ENCODE data around the gene TSSK3. TPM values are rescaled to one million over a fixed set of nuclear protein-coding genes. Genes with fewer than 3 reads are reported as not detected.
"Not testable (repeated sequence)": the region's sequence is repeated elsewhere in the genome, so short reads cannot be mapped to it uniquely, and the experiment has no call there.

The TSSK3 gene
- polyA plus RNA-seq, 2 donors = 0.15 to 0.53 TPM

- Histone ChIP-seq H3K9me3 (ENCODE audit: control insufficient read depth in 2 of 2, insufficient read depth in 1 of 2, low read depth in 1 of 2, low read length in 1 of 2) (no peaks in the 10 kb centered on the region), H3K4me3 (ENCODE audit: low read depth in 1 of 2, low read length in 2 of 2) (peak within 1 kb of the TSS; percentile 98)
- 0 to 1% methylated on average over 48 of the region's 48 CpGs for WGBS, 2 donors
These were observed 32.0 kb downstream of the TSSK3 start, which contains the start of gene BSDC1 for GRCh38 chr1:32394141-32394889. BSDC1 (minus strand) TSS chr1:32394441; CDS start chr1:32394414, 27 bp downstream.

GRCh38 chr1:32394890-32395432 is 32.6 kb downstream of the TSSK3 start:
- H3K27ac ChIP-seq (ENCODE audit: low read depth in 2 of 2, low read length in 1 of 2) = peak overlapping the region; percentile 95 to 99
- WGBS, 2 donors = 1 to 5% methylated on average over 14 of the region's 14 CpGs

More at GRCh38 chr1:32394141-32394889, 32.0 kb downstream of the TSSK3 start, which contains the start of gene BSDC1:
- Histone ChIP-seq H3K4me1 (ENCODE audit: control insufficient read depth in 2 of 2, insufficient read depth in 2 of 2, low read length in 1 of 2) (peaks cover 0 to 4% of the 10 kb centered on the region in 2 donors), H3K27me3 (ENCODE audit: control insufficient read depth in 1 of 2, insufficient read depth in 2 of 2, low read length in 2 of 2) (no peaks in the 10 kb centered on the region), H3K36me3 (ENCODE audit: control insufficient read depth in 2 of 2, insufficient read depth in 2 of 2, low read length in 1 of 2) (peaks cover 0 to 6% of the 10 kb centered on the region in 2 donors), H3K27ac (ENCODE audit: low read depth in 2 of 2, low read length in 1 of 2) (peak within 1 kb of the TSS; percentile 95 to 99)

GRCh38 chr1:32396524-32396923 is 34.2 kb downstream of the TSSK3 start:
- H3K4me1 ChIP-seq (ENCODE audit: control insufficient read depth in 2 of 2, insufficient read depth in 2 of 2, low read length in 1 of 2); H3K36me3 ChIP-seq (ENCODE audit: control insufficient read depth in 2 of 2, insufficient read depth in 2 of 2, low read length in 1 of 2); H3K4me3 ChIP-seq (ENCODE audit: low read depth in 1 of 2, low read length in 2 of 2); H3K9me3 ChIP-seq (ENCODE audit: control insufficient read depth in 2 of 2, insufficient read depth in 1 of 2, low read depth in 1 of 2, low read length in 1 of 2); H3K27me3 ChIP-seq (ENCODE audit: control insufficient read depth in 1 of 2, insufficient read depth in 2 of 2, low read length in 2 of 2); H3K27ac ChIP-seq (ENCODE audit: low read depth in 2 of 2, low read length in 1 of 2): not testable (repeated sequence)
- WGBS, 2 donors = 87% methylated on average over 5 of the region's 5 CpGs

More at GRCh38 chr1:32394890-32395432, 32.6 kb downstream of the TSSK3 start:
- Histone ChIP-seq H3K27me3 (ENCODE audit: control insufficient read depth in 1 of 2, insufficient read depth in 2 of 2, low read length in 2 of 2) (no peaks in the 10 kb centered on the region), H3K4me1 (ENCODE audit: control insufficient read depth in 2 of 2, insufficient read depth in 2 of 2, low read length in 1 of 2) (peaks cover 0 to 4% of the 10 kb centered on the region in 2 donors), H3K4me3 (ENCODE audit: low read depth in 1 of 2, low read length in 2 of 2) (peak overlapping the region; percentile 98), H3K9me3 (ENCODE audit: control insufficient read depth in 2 of 2, insufficient read depth in 1 of 2, low read depth in 1 of 2, low read length in 1 of 2) (no peaks in the 10 kb centered on the region), H3K36me3 (ENCODE audit: control insufficient read depth in 2 of 2, insufficient read depth in 2 of 2, low read length in 1 of 2) (peaks cover 0 to 4% of the 10 kb centered on the region in 2 donors)

- no peak overlapping the region for H3K27ac ChIP-seq (ENCODE audit: low read depth in 2 of 2, low read length in 1 of 2)
- H3K4me1 ChIP-seq (ENCODE audit: control insufficient read depth in 2 of 2, insufficient read depth in 2 of 2, low read length in 1 of 2) = peaks cover 0 to under 1% of the 10 kb centered on the region in 2 donors
- 68 to 70% methylated on average over 2 of the region's 2 CpGs for whole genome bisulfite sequencing, 2 donors
- no peaks in the 10 kb centered on the region for H3K27me3 ChIP-seq (ENCODE audit: control insufficient read depth in 1 of 2, insufficient read depth in 2 of 2, low read length in 2 of 2)
- no peaks in the 10 kb centered on the region for H3K36me3 ChIP-seq (ENCODE audit: control insufficient read depth in 2 of 2, insufficient read depth in 2 of 2, low read length in 1 of 2)
- no peaks in the 10 kb centered on the region for H3K9me3 ChIP-seq (ENCODE audit: control insufficient read depth in 2 of 2, insufficient read depth in 1 of 2, low read depth in 1 of 2, low read length in 1 of 2)
- H3K4me3 ChIP-seq (ENCODE audit: low read depth in 1 of 2, low read length in 2 of 2) = no peak overlapping the region
These were observed 36.1 kb downstream of the TSSK3 start for GRCh38 chr1:32398401-32398800.

GRCh38 chr1:32399843-32400242 is 37.5 kb downstream of the TSSK3 start:
- Histone ChIP-seq H3K4me1 (ENCODE audit: control insufficient read depth in 2 of 2, insufficient read depth in 2 of 2, low read length in 1 of 2) (no peaks in the 10 kb centered on the region), H3K27ac (ENCODE audit: low read depth in 2 of 2, low read length in 1 of 2) (no peak overlapping the region), H3K36me3 (ENCODE audit: control insufficient read depth in 2 of 2, insufficient read depth in 2 of 2, low read length in 1 of 2) (no peaks in the 10 kb centered on the region), H3K9me3 (ENCODE audit: control insufficient read depth in 2 of 2, insufficient read depth in 1 of 2, low read depth in 1 of 2, low read length in 1 of 2) (no peaks in the 10 kb centered on the region), H3K27me3 (ENCODE audit: control insufficient read depth in 1 of 2, insufficient read depth in 2 of 2, low read length in 2 of 2) (no peaks in the 10 kb centered on the region), H3K4me3 (ENCODE audit: low read depth in 1 of 2, low read length in 2 of 2) (no peak overlapping the region)
- 76 to 81% methylated on average over 4 of the region's 4 CpGs for WGBS, 2 donors

GRCh38 chr1:32400876-32401631 is 38.7 kb downstream of the TSSK3 start:
- WGBS, 2 donors = 30 to 32% methylated on average over 13 of the region's 13 CpGs
- Histone ChIP-seq H3K27me3 (ENCODE audit: control insufficient read depth in 1 of 2, insufficient read depth in 2 of 2, low read length in 2 of 2) (no peaks in the 10 kb centered on the region), H3K4me1 (ENCODE audit: control insufficient read depth in 2 of 2, insufficient read depth in 2 of 2, low read length in 1 of 2) (no peaks in the 10 kb centered on the region), H3K9me3 (ENCODE audit: control insufficient read depth in 2 of 2, insufficient read depth in 1 of 2, low read depth in 1 of 2, low read length in 1 of 2) (no peaks in the 10 kb centered on the region), H3K36me3 (ENCODE audit: control insufficient read depth in 2 of 2, insufficient read depth in 2 of 2, low read length in 1 of 2) (no peaks in the 10 kb centered on the region), H3K4me3 (ENCODE audit: low read depth in 1 of 2, low read length in 2 of 2) (no peak overlapping the region), H3K27ac (ENCODE audit: low read depth in 2 of 2, low read length in 1 of 2) (peak overlapping the region; percentile 11 to 52)

GRCh38 chr1:32404946-32405345 is 42.6 kb downstream of the TSSK3 start:
- Histone ChIP-seq H3K4me1 (ENCODE audit: control insufficient read depth in 2 of 2, insufficient read depth in 2 of 2, low read length in 1 of 2) (no peaks in the 10 kb centered on the region), H3K27ac (ENCODE audit: low read depth in 2 of 2, low read length in 1 of 2) (no peak overlapping the region), H3K9me3 (ENCODE audit: control insufficient read depth in 2 of 2, insufficient read depth in 1 of 2, low read depth in 1 of 2, low read length in 1 of 2) (no peaks in the 10 kb centered on the region), H3K36me3 (ENCODE audit: control insufficient read depth in 2 of 2, insufficient read depth in 2 of 2, low read length in 1 of 2) (no peaks in the 10 kb centered on the region), H3K27me3 (ENCODE audit: control insufficient read depth in 1 of 2, insufficient read depth in 2 of 2, low read length in 2 of 2) (no peaks in the 10 kb centered on the region), H3K4me3 (ENCODE audit: low read depth in 1 of 2, low read length in 2 of 2) (no peak overlapping the region)
- 39 to 45% methylated on average over 2 of the region's 2 CpGs for WGBS, 2 donors

- H3K4me3 ChIP-seq (ENCODE audit: low read depth in 1 of 2, low read length in 2 of 2) = no peak overlapping the region
- H3K27ac ChIP-seq (ENCODE audit: low read depth in 2 of 2, low read length in 1 of 2) = no peak overlapping the region
- H3K4me1 ChIP-seq (ENCODE audit: control insufficient read depth in 2 of 2, insufficient read depth in 2 of 2, low read length in 1 of 2) = no peaks in the 10 kb centered on the region
- H3K9me3 ChIP-seq (ENCODE audit: control insufficient read depth in 2 of 2, insufficient read depth in 1 of 2, low read depth in 1 of 2, low read length in 1 of 2) = no peaks in the 10 kb centered on the region
- no peaks in the 10 kb centered on the region for H3K36me3 ChIP-seq (ENCODE audit: control insufficient read depth in 2 of 2, insufficient read depth in 2 of 2, low read length in 1 of 2)
- no peaks in the 10 kb centered on the region for H3K27me3 ChIP-seq (ENCODE audit: control insufficient read depth in 1 of 2, insufficient read depth in 2 of 2, low read length in 2 of 2)
- WGBS, 2 donors = 77 to 89% methylated on average over 4 of the region's 4 CpGs
These were observed 43.5 kb downstream of the TSSK3 start for GRCh38 chr1:32405672-32406467.

- Histone ChIP-seq H3K4me3 (ENCODE audit: low read depth in 1 of 2, low read length in 2 of 2) (no peak overlapping the region), H3K9me3 (ENCODE audit: control insufficient read depth in 2 of 2, insufficient read depth in 1 of 2, low read depth in 1 of 2, low read length in 1 of 2) (no peaks in the 10 kb centered on the region), H3K36me3 (ENCODE audit: control insufficient read depth in 2 of 2, insufficient read depth in 2 of 2, low read length in 1 of 2) (no peaks in the 10 kb centered on the region), H3K27ac (ENCODE audit: low read depth in 2 of 2, low read length in 1 of 2) (no peak overlapping the region), H3K27me3 (ENCODE audit: control insufficient read depth in 1 of 2, insufficient read depth in 2 of 2, low read length in 2 of 2) (no peaks in the 10 kb centered on the region), H3K4me1 (ENCODE audit: control insufficient read depth in 2 of 2, insufficient read depth in 2 of 2, low read length in 1 of 2) (no peaks in the 10 kb centered on the region)
- 78 to 81% methylated on average over 4 of the region's 4 CpGs for whole genome bisulfite sequencing, 2 donors
These were observed 44.3 kb downstream of the TSSK3 start for GRCh38 chr1:32406629-32407111.

All from esophagus (tissue), 2 donors.